NB4 (cell line): ENCODE data around the gene EXD3.
"Not testable (repeated sequence)": the region's sequence is repeated elsewhere in the genome, so short reads cannot be mapped to it uniquely, and the experiment has no call there.

ENCODE experiments used
- DNase-seq: peaks from one replicate; pipeline ENCODE4 v3.0.0; 2010; ENCODE audit warnings: low read depth
- H3K4me3 ChIP-seq: one replicate; pipeline ENCODE4 v1.5.1; 2011; ENCODE audit warnings: mild to moderate bottlenecking, low read depth, low read length, moderate library complexity
- MYC ChIP-seq: IDR thresholded peaks from 2 replicates; pipeline ENCODE4 v1.6.1; 2011; ENCODE audit warnings: low read depth, low read length
- POLR2A ChIP-seq: IDR thresholded peaks from 2 replicates; pipeline ENCODE4 v1.6.1; 2011; ENCODE audit warnings: mild to moderate bottlenecking; ENCODE audit not compliant: insufficient read length; ENCODE audit errors: extremely low read depth
- TF ChIP-seq, protein P1 (sequence below): IDR thresholded peaks from 2 replicates; pipeline ENCODE4 v1.6.1; 2011; ENCODE audit warnings: low read depth, low read length
- TF ChIP-seq, protein P2 (sequence below): IDR thresholded peaks from one replicate; pipeline ENCODE4 v1.5.1; 2012; ENCODE audit warnings: low read depth, low read length

Gene EXD3

GRCh38 chr9:137380606-137381005 is 42.4 kb downstream of the EXD3 start:
- TF ChIP-seq POLR2A (no peak), MYC (no peak)
- TF ChIP-seq, protein P1, sequence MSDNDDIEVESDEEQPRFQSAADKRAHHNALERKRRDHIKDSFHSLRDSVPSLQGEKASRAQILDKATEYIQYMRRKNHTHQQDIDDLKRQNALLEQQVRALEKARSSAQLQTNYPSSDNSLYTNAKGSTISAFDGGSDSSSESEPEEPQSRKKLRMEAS: no peak
- TF ChIP-seq, protein P2, sequence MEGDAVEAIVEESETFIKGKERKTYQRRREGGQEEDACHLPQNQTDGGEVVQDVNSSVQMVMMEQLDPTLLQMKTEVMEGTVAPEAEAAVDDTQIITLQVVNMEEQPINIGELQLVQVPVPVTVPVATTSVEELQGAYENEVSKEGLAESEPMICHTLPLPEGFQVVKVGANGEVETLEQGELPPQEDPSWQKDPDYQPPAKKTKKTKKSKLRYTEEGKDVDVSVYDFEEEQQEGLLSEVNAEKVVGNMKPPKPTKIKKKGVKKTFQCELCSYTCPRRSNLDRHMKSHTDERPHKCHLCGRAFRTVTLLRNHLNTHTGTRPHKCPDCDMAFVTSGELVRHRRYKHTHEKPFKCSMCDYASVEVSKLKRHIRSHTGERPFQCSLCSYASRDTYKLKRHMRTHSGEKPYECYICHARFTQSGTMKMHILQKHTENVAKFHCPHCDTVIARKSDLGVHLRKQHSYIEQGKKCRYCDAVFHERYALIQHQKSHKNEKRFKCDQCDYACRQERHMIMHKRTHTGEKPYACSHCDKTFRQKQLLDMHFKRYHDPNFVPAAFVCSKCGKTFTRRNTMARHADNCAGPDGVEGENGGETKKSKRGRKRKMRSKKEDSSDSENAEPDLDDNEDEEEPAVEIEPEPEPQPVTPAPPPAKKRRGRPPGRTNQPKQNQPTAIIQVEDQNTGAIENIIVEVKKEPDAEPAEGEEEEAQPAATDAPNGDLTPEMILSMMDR: no peak
- no peak for DNase-seq
- H3K4me3 ChIP-seq: no peak overlapping the region

DNA sequence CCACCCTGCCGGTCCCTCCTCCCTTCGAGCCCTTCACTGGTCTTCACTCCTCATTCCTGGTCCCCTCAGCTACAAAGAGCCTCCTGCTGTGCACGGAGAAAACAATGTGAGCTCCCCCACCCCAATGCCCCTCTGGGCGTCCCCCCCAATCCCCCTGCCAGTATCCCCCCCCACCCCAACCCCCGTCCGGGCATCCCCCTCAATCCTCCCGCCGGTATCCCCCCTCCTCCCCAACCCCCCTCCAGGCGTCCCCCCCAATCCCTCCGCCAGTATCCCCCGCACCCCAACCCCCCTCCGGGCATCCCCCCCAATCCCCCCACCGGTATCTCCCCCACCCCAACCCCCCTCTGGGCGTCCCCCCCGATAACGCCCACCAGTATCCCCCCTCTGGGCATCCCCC is 42.8 kb downstream of the EXD3 start:
- no peak for DNase-seq
- TF ChIP-seq, protein P1: no peak
- TF ChIP-seq POLR2A: no peak
- TF ChIP-seq, protein P2: no peak
- no peak for TF ChIP-seq MYC
- no peak overlapping the region for H3K4me3 ChIP-seq

DNA sequence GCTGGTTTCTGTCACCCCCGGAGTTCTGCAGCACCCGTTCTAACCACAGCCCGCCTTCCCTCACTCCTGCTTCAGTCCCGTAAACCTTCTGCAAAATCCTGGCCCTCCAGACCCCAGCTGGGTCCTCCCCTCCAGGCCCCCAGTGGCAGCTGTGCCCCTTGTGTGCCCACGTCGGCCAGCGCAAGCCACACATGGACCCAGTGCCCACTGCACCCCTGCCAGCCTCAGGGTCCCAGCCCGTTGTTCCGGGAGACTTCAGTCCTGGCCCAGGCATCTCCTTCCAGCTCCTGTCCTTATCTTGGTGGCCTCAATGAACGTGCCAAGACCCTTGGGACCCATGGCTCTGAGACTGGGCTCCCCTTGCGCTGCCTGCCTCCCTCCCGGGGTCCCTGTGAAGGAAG is 43.2 kb downstream of the EXD3 start:
- no peak for TF ChIP-seq POLR2A
- TF ChIP-seq, protein P2: no peak
- TF ChIP-seq, protein P1: no peak
- TF ChIP-seq MYC: no peak
- no peak for DNase-seq
- H3K4me3 ChIP-seq: no peak overlapping the region

DNA sequence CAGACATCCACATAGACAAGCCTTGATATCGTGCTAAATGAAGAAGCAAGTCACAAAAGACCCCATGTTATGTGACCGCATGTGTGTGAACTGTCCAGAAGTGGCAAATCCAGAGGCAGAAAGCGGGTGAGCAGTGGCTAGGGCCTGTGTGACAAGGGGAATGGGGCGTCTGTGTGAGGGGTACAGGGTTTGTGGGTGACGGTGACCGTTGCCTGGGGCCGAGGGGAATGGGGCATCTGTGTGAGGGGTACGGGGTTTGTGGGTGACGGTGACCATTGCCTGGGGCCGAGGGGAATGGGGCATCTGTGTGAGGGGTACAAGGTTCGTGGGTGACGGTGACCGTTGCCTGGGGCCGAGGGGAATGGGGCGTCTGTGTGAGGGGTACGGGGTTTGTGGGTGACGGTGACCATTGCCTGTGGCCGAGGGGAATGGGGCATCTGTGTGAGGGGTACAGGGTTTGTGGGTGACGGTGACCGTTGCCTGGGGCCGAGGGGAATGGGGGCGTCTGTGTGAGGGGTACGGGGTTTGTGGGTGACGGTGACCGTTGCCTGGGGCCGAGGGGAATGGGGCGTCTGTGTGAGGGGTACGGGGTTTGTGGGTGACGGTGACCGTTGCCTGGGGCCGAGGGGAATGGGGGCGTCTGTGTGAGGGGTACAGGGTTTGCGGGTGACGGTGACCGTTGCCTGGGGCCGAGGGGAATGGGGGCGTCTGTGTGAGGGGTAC is 44.1 kb downstream of the EXD3 start:
- DNase-seq, H3K4me3 ChIP-seq: not testable (repeated sequence)

DNA sequence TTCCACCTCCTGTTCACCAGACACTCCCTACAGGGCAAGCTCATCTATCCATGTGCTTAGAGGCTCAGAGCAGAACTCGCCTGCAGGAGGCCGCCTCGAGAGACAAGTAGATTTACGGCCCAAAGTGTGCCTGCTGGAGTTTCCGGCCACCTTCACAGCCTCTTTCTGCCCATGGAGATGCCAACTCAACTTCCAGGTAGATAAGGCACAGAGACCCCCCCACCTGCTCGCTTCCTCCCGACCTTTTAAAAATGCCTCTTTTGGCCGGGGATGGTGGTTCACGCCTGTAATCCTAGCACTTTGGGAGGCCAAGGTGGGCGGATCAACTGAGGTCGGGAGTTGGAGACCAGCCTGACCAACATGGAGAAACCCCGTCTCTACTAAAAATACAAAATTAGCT is 46.6 kb downstream of the EXD3 start:
- no peak for DNase-seq
- no peak overlapping the region for H3K4me3 ChIP-seq
- TF ChIP-seq POLR2A: no peak
- TF ChIP-seq, protein P1: no peak

DNA sequence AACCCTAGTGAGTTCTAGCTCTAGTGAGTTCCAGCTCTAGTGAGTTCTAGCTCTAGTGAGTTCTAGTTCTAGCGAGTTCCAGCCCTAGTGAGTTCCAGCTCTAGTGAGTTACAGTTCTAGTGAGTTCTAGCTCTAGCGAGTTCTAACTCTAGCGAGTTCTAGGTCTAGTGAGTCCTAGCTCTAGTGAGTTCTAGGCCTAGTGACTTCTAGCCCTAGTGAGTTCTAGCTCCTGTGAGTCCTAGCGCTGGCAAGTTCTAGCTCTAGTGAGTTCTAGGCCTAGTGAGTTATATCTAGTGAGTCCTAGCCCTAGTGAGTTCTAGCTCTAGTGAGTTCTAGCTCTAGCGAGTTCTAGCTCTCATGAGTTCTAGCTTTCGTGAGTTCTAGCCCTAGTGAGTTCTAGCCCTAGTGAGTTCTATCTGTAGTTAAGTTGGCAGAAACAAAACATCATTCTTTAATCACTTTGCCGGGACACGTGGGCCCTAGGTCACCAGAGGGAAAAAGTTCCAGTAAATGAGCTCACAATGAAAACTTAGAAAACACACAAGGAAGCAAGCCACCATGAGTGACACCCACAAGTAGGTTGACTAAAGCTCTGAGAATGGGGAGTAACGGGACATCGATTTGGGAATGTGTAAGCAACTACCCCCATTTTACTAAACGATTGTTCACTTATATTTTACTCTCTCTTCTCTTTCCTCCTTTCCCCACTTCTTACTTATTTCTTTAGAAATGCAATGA is 47.5 kb downstream of the EXD3 start:
- TF ChIP-seq, protein P1: no peak
- no peak for TF ChIP-seq MYC
- TF ChIP-seq, protein P2: no peak
- no peak for TF ChIP-seq POLR2A
- H3K4me3 ChIP-seq: no peak overlapping the region
- no peak for DNase-seq
